NCI-H82 (cell line): ENCODE measurements around the gene MBOAT1.

Experiments used
- DNase-seq: peaks from one replicate; lab custom pipeline; 2025; lab: John Stamatoyannopoulos, UW

Gene MBOAT1

DNA sequence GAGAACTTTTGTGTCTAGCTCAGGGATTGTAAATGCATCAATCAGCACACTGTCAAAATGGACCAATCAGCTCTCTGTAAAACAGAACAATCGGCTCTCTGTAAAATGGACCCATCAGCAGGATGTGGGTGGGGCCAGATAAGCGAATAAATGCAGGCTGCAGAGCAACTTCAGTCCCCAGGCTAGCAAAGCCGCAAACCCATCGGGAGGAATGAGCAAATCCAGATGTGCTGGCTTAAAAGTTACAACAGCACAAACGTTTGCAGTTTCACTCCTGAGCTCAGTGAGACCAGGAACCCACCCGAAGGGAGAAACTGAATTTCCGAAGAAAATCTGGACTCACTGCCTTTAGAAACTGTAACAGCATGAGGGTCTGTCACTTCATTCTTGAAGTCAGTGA lies 21.9 kb upstream of the MBOAT1 start:
- DNase-seq = no peak

DNA sequence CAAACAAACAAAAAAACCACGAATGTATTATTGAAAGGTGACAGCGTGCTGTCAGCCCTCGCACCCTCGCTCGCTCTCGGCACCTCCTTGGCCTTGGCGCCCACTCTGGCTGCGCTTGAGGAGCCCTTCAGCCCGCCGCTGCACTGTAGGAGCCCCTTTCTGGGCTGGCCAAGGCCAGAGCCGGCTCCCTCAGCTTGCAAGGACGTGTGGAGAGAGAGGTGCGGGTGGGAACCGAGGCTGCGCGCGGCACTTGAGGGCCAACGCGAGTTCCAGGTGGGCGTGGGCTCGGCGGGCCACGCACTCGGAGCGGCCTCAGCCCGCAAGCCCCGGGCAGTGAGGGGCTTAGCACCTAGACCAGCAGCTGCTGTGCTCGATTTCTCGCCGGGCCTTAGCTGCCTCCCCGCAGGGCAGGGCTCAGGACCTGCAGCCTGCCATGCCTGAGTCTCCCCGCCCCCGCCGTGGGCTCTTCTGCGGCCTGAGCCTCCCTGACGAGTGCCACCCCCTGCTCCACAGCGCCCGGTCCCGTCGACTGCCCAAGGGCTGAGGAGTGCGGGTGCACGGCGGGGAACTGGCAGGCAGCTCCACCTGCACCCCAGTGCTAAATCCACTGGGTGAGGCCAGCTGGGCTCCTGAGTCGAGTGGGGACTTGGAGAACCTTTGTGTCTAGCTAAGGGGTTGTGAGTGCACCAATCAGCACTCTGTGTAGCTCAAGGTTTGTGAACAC lies 20.9 kb upstream of the MBOAT1 start:
- no peak for DNase-seq

DNA sequence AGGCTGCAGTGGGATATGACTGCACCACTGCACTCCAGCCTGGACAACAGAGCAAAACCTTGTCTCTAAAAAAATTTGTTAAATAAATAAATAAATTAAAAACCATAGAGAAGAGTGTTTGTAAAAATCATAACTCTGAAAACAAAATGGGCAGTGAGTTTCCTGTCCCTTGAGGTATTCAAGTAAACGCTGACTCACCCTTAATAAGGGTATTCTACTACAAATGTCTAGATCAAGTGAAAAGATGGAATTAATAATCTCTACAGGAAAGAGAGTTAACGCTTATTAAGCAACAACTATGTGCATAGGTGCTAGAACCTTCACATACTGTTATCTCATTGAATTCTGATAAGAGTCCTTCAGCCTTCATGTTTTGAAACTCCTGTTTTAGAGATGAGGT lies 19.9 kb upstream of the MBOAT1 start:
- DNase-seq = no peak

DNA sequence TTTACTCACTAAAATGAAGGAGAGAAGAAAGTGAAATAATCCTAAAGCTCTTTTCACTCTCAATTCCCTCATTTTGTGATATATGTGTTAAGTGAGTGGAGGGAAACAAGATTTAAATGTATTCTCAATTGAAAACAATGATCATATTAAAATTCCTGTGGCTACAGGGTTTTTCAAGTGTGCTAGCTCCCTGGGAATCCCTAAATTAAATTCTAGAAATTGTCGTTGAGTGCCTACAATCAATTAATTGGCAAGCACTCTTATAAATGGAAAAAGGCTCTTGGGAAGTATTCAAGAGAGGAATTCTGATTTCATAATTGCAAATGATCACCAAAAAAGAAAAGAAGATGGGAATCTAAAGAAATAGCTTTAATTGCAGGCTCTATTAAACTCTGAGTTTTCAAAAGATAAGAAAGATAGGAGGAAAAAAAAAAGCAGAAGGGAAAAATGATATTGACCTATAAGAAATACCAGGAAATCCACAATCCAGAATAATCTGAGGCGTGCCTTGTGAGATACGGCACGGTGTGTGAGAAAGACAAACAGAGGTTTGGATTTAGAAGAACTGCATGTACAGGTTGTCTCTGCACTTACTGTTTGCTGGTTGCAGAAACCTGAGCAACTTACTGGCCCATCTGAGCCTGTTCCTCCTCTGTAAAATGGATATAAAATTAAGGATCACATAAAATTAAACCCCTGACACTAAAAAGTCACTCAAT lies 18.3 kb upstream of the MBOAT1 start:
- DNase-seq = no peak

DNA sequence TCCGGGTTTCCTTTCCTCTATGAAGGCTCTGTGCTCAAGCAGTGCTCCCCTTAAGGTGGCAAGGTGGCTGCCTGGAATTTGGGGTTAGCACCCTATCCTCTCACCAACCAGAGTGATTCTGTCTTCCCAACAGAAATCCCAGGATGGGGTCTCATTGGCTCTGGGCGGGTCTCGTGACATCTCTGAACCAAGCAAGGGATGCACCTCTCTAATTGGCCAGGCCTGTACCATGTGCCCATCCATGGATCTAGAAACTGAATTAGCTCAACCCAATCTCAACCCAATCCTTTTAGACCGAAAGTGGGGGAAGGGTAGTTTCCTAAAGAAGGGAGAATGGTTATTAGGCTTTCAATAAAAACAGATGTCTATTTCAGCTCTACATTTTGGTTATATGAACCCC lies 17.6 kb upstream of the MBOAT1 start:
- no peak for DNase-seq

DNA sequence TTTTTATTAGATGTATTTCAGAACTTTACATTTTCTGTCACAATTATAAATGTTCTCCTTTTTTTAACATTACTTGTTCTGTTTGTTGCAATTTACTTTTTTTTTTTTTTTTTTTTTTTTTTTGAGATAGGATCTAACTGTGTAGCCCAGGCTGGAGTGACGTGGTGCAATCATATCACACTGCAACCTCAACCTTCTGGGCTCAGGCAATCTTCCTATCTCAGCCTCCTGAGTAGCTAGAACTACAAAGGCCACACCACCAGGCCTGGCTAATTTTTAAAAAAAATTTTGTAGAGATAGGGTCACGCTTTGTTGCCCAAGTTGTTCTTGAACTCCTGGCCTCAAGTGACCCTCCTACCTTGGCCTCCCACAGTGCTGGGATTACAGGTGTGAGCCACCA lies 15.1 kb upstream of the MBOAT1 start:
- DNase-seq = no peak

DNA sequence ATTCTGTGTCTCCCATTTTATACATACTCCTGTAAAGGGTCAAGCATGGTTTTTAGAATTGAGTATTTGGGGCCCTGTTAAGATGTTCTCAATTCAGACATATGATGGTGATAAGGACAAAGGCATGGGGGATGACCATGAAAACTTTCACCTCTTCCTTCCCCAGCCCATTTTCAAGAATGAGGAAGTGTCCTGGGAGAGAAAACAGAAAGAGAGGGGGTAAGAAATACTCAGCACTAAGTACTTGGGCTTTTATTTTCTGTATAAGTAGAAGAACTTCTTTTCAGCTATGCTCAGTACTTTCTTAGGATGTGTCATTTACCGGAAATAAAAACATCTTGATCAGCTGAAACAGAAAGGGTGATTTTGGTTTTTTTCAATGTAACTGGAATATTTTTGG lies 10.9 kb upstream of the MBOAT1 start:
- no peak for DNase-seq

DNA sequence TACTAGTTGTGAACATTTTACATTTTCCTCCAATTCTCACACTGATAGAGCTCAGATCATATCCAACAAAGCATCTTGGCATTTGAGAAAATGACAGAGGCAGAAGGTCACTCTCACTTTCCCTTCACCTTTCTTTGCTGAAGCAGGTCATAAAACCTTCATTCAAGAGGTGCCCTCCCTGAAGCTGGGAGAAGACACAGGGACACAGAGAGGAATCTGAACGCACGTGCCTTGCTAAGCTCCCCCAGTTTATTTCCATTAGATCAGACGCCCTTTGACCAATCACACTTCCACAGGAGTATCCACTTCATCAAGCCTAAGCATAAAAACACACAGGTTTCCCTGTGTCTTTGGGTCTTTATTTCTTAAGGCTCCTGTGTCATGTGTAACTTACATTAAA lies 9.2 kb upstream of the MBOAT1 start:
- DNase-seq = no peak

DNA sequence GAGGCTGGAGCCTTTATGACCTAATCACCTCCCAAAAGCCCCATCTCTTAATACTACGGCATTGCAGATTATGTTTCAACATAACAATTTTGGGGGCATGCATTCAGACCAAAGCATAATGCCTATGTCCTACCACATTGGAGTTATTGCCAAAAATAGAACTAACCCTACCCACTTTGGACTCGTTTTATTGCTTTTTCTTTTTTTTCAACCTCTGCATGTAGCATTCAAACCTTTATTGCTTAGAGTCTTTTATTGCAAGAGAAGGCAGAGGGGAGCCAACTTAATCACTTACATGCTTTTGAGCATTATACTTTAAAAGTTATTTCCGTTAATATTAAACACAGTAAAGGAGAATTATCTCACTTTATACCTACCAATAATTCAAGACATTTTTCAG lies 8.1 kb upstream of the MBOAT1 start:
- no peak for DNase-seq

DNA sequence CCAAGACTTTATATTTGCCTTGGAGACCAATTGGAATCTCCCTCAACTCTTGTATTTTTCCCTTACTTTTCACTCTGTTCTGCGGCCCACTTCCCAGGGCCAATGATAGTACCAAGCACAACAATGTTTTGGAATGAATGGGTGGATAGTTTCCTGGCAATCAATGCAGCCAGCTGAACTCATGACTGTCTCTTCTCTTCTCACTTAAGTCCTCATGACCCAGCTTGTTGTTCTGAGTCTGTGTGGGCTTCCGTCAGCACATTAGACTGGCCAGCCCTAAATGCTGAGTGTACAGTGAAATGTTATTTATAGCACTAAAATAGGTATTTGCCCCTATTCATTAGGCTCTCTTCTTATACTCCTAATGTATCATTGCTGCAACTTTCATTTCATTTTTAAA lies 5.6 kb upstream of the MBOAT1 start:
- DNase-seq = no peak

DNA sequence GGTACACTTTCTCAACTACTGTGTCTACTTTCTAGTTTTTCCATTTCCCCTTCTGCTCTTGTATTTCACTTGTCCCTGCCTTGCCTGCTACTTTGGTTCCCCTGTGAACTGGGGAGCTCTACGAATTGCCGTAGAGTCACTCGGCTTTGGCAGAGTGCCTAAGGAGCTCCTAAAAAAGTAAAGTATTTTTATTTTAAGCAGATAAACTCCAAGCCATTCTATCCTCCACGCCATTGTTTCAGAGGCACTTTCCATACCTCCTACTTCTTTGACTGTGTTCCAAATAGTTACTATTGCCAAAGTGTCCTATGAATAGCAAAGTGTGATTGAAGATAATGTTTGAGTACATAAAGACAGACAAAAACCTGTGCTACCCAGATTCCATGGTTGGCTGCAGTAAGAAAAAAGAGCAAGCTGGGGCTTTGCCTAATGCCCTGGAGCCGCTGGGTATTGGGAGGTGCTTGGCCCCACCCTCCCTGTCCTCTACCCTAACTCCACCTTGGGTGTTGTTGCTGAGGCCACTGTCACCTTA lies 5.1 kb upstream of the MBOAT1 start:
- DNase-seq = no peak

DNA sequence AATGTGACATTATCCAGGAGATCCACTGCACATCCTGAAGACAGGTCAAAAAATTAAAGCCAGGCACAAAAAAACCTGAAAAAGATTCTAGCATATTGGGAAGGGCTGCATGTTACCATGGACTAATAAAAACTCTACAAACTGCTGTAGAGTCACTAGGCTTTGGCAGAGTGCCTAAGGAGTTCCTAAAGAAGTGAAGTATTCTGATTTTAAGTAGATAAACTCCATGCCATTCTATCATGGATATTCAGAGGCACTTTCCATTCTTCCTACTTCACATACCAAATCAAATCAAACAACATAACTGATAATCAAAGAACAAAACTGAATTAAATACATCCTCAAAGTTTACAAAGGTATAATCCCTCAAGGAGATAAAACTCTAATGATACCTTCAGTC lies 3.0 kb upstream of the MBOAT1 start:
- no peak for DNase-seq

DNA sequence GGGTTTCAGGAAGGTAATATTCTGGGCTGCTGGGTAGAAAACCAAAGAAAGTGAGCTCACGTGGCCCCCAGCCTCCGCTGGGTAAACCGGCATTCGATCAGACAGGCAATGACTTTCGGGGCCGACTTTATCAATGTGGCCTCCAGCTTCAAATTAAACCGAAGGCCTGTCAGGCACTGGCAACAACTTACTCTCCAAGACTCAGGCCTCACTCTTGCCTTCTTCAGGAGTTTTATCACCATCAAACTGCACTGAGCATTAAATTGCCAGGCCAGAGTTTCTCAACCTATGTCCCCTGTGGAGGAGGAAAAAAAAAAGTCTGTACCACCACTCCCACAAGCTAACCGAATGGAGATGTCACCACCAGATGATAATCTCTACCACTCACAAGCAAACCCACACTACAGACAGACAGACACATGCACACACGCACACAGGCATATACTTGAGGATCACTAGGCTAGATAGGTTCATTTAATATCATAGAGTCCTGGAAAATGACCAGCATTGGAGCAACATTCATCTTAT lies 1.1 kb upstream of the MBOAT1 start:
- DNase-seq = peak; percentile 23

DNA sequence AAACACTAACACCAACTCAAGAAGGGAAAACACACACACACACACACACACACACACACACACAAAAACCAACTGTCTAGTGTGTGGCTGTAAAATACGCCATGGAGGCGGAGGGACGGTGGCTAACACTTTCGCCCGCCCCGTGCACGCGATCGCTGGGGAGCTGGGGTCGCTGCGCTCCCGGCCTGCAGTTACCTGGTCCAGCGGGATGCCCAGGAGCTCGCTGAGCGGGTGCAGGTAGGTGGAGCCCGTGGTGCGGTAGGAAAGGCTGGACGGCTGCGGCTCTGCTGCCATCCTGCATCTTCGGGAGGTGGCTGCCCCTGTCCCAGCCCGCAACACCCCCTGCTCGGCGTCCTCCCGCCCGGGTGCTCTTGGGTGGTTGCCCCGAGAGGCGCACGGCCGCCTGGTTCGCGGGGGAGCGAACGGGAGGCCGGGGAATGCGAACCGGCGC lies 303 bp downstream of the MBOAT1 start:
- DNase-seq = peak; percentile 75

DNA sequence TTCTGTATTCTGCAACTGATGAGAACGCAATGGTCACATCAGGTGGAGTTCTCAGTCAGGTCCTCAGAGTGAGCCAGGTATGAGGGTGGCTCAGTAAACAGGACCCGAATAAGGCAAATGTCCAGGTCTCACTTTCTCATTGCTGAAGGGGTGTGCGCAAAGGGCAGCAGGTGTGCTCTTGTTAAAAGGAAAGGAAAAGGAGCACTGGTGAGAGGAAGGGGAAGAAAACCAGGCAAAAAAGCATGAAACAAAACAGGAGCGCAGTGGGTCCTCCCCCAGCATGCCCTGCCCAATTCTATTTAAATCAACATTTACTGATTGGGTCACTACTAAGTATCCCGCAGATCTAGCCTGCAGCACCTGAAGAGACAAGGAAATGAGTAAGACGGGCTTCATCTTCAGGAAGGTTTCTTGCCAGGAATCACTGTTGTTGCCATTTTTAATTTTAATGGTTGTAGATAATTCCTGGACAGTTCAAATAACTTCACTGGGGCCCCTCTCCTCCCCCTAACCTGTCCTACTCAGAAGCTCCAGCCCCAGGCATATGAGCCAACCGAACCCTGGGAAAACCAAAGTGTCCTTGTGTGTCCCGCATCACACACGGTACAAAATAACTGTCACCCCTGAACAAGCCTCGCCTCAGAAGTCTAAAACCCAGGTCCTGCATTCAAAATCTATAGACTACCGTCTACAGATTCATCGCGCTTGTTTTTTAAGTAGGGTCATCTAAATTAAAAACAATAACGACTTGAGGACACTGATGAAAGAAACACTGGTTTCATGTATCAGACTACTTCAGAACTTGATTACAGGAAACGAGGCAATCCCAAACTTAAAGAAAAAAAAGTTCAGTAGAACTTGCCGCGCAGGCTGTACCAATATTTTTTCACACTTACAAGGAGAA lies 980 bp downstream of the MBOAT1 start:
- DNase-seq = no peak

DNA sequence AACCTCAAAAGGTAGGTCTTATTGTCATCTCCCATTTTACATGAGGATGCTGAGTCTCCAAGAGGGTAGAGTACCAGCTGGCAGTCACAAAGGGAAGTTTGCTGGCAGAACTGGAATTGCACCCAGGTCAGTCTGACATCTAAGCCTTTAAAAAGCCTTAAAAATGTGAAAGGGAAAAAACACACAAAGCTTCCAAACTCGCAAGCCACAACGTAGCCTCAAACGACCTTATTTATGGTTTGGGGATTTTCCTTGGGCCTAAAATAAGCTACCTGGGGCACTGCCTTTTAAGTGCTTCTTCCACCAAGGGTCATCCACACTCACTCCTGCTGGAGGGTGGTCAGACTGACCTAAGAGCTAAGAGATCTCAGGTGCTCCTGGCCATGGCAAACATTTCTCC lies 2.1 kb downstream of the MBOAT1 start:
- DNase-seq = no peak

DNA sequence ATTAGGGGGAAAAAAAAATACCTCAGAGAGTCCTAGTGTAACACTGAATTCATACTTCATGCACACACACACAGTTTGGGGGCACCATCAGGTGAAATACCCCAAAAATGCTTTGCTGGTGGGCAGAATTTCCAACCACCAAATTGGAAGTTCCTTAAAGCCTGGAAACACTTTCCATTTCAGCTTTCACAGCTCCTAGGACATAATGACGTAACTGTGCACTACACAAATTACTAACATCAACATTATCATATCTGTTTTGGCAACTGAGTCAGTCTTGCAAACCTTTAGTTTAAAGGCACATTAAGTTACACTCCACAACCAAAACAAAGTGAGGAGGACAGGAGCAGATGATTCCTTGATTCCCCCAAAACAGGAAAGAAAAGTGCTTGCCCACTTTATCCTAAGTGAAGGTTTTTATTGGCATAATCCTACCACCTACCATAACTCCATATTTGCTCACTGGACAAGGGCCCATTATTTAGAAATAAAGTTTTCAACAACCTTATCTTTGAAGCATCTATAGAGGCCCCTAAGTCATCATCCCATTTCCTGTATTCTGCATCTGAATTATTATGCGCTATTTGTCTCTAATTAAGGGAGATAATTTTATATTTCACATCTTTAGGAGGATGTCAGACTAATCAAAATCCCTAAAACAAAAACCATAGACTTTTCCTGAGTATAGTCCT lies 3.4 kb downstream of the MBOAT1 start:
- DNase-seq = no peak

DNA sequence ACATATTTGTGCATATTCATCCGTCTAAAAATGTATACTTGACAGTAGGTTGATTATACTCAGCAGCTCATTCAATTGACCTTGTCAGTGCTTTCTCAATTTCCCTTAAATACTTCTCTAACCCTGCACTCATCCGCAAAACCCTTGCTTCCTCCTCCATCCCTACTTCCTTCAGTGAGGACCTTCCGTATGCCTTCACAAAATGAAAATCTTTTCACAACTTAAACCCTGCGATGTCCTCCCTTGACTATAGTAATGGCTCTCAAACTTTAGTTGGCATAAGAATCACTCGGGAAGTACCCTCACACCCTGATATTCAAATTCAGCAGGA lies 5.2 kb downstream of the MBOAT1 start:
- no peak for DNase-seq

DNA sequence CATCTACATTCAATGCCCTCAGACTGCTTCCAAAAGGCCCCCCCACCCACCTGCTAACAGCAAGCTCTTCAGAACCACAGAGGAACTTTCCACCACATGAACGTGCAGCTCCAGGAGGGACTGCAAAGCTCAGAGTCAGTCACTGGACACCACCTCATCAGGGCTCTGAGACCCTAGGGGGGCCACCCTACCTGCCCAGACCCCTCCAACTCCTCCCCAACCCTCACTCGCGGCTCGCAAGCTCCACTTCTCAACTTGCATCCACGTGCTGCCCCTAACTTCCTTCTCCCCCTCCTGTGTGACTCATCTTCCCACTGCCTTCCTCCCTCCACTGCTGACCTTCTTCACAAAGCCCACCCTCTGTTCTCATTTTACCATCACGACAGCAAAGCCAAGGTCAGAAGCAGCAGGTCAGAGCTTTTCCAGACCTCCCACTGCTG lies 6.5 kb downstream of the MBOAT1 start:
- no peak for DNase-seq

DNA sequence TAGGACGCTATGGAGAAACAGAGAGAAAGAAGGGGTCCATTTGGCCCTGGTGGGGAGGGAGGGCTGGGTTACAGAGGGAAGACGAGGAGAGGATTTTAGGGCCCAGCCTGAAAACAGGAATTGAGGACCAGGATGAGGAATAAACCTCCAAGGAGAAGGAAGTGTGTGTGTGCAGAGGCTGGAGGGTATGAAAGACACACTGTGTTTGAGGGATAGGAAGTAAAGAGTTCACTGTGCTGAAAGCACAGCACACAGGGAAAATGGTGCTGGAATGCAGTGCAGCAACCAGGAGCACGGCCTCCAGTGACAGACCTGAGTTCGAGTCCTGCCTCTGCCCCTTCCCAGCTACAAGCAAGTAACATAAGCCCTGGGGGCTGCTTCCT lies 7.8 kb downstream of the MBOAT1 start:
- no peak for DNase-seq

DNA sequence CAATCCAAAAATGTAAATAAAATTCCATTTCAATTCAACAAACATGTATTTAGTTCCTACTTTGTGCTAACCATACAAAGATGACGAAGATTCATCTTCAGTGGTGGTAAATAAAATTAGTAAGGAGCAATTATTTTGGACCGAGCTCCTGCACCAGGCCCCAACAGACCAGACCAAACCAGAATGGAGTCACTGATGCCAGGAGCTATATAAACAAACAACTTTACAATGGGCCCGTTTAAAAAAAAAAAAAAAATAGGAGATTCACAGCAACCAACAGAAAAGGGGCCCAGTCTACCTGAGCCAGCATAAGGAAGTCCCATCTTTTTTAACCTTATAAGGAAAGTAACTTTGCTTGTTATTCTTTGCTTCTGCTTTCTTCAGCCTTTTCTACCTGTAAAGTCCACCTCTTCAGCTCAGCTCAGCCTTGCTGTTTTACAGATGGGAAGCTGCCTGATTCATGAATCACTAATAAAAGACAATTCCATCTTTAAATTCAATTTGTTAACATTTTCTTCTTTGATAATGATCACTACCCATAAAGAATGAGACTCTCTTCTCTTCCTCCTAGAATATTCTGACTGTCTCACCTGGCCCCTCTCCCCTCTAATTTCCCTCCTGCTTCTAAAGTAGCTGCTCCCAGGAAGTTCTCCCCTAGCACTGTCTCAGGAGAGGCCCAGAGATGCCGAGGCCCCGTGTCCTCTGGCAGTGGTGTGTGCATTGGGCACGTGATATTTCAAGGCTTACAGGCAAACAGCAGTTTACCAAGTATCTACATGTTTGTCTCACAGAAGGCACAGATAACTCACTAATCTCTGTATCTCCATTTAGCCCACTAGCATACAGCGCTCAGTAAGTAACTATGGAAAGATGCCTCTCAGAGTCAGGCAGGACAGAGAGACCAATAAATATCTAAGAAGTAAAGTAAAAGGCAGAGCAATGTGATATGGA lies 8.4 kb downstream of the MBOAT1 start:
- DNase-seq = no peak
